ENCODE results near the gene SCRN1. TPM values are rescaled to one million over a fixed set of nuclear protein-coding genes. Genes with fewer than 3 reads are reported as not detected.
A peak's percentile ranks its signal among the peaks of the same experiment; 100 is the strongest.

The SCRN1 gene
- total RNA-seq, 2 donors from 2014 or later: 110 to 112 TPM

DNA sequence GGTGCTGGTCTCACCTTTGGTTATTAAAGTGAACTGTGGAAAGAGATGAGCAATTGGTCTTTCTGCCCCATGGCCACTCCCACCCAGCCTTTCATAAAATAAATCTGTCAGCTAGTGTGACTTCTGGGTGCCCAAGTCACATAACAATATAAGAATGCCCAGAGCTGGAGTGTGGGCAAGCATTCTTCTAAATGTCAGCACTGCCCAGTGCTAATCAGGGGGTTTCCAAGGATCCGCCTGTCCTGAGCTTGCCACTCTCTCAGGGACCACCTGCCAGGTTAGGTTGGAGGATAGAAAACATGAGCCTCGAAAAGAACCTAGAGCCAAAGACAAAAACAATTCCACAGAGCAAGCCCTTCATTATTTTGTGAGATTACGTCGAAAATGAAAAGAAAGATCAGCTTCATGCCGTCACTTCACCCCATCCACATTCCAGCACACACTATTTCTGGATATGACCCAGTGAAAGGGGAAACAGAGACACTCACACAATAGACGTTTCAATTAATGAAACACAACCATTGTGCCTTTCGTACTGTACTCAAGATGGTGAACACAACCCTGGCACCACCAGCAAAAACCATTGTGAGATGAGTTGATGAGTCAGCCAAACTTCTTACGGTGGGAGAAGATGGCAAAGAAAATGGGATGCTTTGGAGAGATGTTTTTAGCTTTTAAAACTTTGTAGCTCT, 30.8 kb downstream of the SCRN1 start:
- Histone ChIP-seq H3K27me3 (ENCODE audit: control insufficient read depth, insufficient read depth, low read length, poor library complexity, severe bottlenecking) (no peaks in the 10 kb centered on the region), H3K4me1 (ENCODE audit: control insufficient read depth, insufficient read depth, low read length) (no peaks in the 10 kb centered on the region), H3K36me3 (ENCODE audit: control insufficient read depth, insufficient read depth, low read length) (peaks cover 62% of the 10 kb centered on the region), H3K27ac (ENCODE audit: low read depth, low read length) (no peak overlapping the region), H3K4me3 (ENCODE audit: low read length) (no peak overlapping the region), H3K9me3 (ENCODE audit: control insufficient read depth, low read length) (no peaks in the 10 kb centered on the region), H3K9ac (ENCODE audit: extremely low read depth, low read length, poor library complexity, severe bottlenecking) (no peak overlapping the region)
- Mint-ChIP-seq H3K4me1 (peaks cover 37% of the 10 kb centered on the region), H3K4me3 (no peak overlapping the region), H3K27me3 (ENCODE audit: insufficient read depth) (no peaks in the 10 kb centered on the region), H3K36me3 (ENCODE audit: low read depth) (peaks cover 53% of the 10 kb centered on the region), H3K9me3 (peaks cover 3% of the 10 kb centered on the region), H3K27ac (no peak overlapping the region)
- WGBS, 2 experiments (ENCODE audit: insufficient coverage in 1 of 2, insufficient read length in 1 of 2): 95 to 96% methylated on average over 6 to 8 of the region's 8 CpGs
- DNase-seq: no peak
- TF ChIP-seq, protein P1, sequence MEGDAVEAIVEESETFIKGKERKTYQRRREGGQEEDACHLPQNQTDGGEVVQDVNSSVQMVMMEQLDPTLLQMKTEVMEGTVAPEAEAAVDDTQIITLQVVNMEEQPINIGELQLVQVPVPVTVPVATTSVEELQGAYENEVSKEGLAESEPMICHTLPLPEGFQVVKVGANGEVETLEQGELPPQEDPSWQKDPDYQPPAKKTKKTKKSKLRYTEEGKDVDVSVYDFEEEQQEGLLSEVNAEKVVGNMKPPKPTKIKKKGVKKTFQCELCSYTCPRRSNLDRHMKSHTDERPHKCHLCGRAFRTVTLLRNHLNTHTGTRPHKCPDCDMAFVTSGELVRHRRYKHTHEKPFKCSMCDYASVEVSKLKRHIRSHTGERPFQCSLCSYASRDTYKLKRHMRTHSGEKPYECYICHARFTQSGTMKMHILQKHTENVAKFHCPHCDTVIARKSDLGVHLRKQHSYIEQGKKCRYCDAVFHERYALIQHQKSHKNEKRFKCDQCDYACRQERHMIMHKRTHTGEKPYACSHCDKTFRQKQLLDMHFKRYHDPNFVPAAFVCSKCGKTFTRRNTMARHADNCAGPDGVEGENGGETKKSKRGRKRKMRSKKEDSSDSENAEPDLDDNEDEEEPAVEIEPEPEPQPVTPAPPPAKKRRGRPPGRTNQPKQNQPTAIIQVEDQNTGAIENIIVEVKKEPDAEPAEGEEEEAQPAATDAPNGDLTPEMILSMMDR (conservative IDR thresholded peaks at IDR 0.05): no peak

DNA sequence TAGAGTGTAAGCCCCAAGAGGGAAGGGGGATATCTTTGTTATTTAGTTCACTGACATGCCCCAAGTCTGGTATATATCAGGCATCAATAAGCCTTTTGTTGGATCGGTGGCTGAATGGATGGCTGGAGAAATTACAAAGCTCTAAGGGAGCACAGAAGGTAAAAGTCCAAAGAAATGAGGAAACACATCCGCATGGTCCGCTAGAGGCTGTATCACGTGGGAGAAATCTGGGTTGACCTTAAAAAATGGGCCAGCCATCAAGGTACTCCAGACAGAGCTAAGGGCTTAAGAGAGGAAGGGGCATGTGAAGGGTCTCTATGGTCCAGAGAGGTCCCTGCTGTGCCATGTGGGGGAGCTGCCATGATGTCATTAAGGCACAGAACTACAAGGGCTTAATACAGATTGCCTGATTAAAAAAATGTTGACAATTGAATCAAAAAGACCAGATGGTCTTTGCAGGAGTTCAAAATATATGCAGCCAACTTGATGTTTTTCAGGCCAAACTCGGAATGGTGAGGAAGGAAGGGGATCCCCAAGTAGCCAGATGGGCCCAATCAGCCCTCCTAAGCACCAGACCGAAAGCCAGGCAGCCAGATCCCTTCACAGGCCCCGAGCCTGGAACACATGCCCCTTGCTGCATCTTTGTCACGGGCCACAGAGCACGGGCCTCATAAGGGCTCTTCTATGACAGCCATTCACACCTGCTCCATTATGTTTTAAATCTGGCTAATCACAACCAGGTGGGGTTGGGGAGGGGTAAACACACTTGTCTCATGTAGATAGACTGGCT, 31.9 kb downstream of the SCRN1 start:
- TF ChIP-seq, protein P1 (conservative IDR thresholded peaks at IDR 0.05): no peak
- Histone ChIP-seq H3K4me1 (ENCODE audit: control insufficient read depth, insufficient read depth, low read length) (no peaks in the 10 kb centered on the region), H3K9ac (ENCODE audit: extremely low read depth, low read length, poor library complexity, severe bottlenecking) (no peak overlapping the region), H3K36me3 (ENCODE audit: control insufficient read depth, insufficient read depth, low read length) (peaks cover 62% of the 10 kb centered on the region), H3K4me3 (ENCODE audit: low read length) (no peak overlapping the region), H3K27me3 (ENCODE audit: control insufficient read depth, insufficient read depth, low read length, poor library complexity, severe bottlenecking) (no peaks in the 10 kb centered on the region), H3K27ac (ENCODE audit: low read depth, low read length) (no peak overlapping the region), H3K9me3 (ENCODE audit: control insufficient read depth, low read length) (no peaks in the 10 kb centered on the region)
- Mint-ChIP-seq H3K4me1 (peaks cover 37% of the 10 kb centered on the region), H3K27ac (peak overlapping the region; percentile 28), H3K9me3 (peaks cover 3% of the 10 kb centered on the region), H3K4me3 (no peak overlapping the region), H3K27me3 (ENCODE audit: insufficient read depth) (no peaks in the 10 kb centered on the region), H3K36me3 (ENCODE audit: low read depth) (peaks cover 52% of the 10 kb centered on the region)
- no peak for DNase-seq
- WGBS, 2 experiments (ENCODE audit: insufficient coverage in 1 of 2, insufficient read length in 1 of 2): 95 to 96% methylated on average over 9 of the region's 9 CpGs

DNA sequence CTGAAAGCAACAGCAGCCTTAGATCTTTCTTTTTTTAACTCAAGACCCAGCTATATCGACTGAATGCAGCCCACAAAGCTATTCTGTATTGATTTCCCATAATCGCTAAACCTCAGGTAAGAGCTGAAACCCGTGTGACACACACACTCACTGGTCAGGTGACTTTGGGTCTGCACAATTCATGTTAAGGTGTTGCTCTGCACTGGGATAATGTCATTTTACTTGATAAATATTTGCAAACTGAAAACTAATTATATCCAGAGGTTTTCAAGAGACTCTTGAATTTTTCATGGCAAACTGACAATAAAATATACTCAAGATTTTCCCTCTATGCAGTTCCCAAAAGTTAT, 33.1 kb downstream of the SCRN1 start:
- H3K27me3 ChIP-seq (ENCODE audit: control insufficient read depth, insufficient read depth, low read length, poor library complexity, severe bottlenecking): no peaks in the 10 kb centered on the region
- H3K9ac ChIP-seq (ENCODE audit: extremely low read depth, low read length, poor library complexity, severe bottlenecking): no peak overlapping the region
- TF ChIP-seq, protein P1 (conservative IDR thresholded peaks at IDR 0.05): no peak
- Mint-ChIP-seq H3K27ac (peak overlapping the region; percentile 24), H3K4me3 (no peak overlapping the region), H3K9me3 (no peaks in the 10 kb centered on the region), H3K36me3 (ENCODE audit: low read depth) (peaks cover 55% of the 10 kb centered on the region), H3K4me1 (peaks cover 37% of the 10 kb centered on the region), H3K27me3 (ENCODE audit: insufficient read depth) (no peaks in the 10 kb centered on the region)
- no peak overlapping the region for H3K27ac ChIP-seq (ENCODE audit: low read depth, low read length)
- H3K36me3 ChIP-seq (ENCODE audit: control insufficient read depth, insufficient read depth, low read length): peaks cover 69% of the 10 kb centered on the region
- H3K4me1 ChIP-seq (ENCODE audit: control insufficient read depth, insufficient read depth, low read length): no peaks in the 10 kb centered on the region
- WGBS, 2 experiments (ENCODE audit: insufficient coverage in 1 of 2, insufficient read length in 1 of 2): 92 to 94% methylated on average over 3 of the region's 3 CpGs
- H3K4me3 ChIP-seq (ENCODE audit: low read length): no peak overlapping the region
- peaks cover 12% of the 10 kb centered on the region for H3K9me3 ChIP-seq (ENCODE audit: control insufficient read depth, low read length)
- no peak for DNase-seq

Data from endodermal cell (in vitro differentiated cells).